Erythroblast (primary cell): Measurements from ENCODE around the gene DIP2A.

Experiments
- DNase-seq, 2 experiments: peaks; one replicate each; lab custom pipeline; 2025; lab: John Stamatoyannopoulos, UW
- GATA1 ChIP-seq: IDR thresholded peaks from 2 replicates; pipeline ENCODE4 v1.6.1; 2011; ENCODE audit warnings: low read depth, mild to moderate bottlenecking, control low read depth, low read length, moderate library complexity
- POLR2A ChIP-seq: IDR thresholded peaks from 2 replicates; pipeline ENCODE4 v1.6.1; 2011; ENCODE audit warnings: mild to moderate bottlenecking, low read length

The DIP2A gene

DNA sequence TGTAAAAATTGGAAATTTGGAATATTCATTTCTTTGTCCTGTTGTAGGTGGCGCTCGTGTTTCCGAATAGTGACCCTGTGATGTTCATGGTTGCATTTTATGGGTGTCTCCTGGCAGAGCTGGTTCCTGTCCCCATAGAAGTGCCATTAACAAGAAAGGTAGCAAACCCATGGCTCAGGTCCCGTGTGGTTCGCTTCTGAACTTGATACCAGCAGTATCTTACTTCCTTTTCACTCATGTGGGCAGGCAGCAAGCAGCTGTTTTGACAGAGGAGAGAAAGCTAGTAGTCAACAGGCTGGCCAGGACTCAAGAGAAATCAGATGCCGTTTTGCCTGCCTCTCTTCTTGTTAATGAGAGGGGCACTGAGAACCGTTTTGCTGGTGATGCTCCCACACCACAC is 73.4 kb downstream of the DIP2A start:
- TF ChIP-seq POLR2A (no peak), GATA1 (no peak)
- DNase-seq = no peak

DNA sequence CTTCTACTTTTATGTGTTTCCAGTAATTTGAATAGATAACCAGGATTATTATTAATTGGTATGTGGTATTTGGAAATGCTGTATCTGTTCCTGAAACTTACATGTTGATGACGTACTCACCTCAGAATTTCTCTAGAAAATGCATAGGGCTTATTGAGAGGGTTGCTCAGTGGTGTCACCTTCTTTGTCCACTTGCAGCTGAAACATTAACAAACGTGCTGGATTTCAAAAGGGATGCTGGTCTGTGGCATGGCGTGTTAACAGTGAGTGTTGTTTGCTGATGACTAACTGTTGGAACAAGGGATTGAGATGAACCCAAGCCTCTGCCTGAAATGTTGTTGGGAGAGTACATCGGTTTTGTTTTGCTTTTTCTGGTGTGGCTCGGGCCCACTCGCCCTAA is 78.3 kb downstream of the DIP2A start:
- no peak for TF ChIP-seq POLR2A
- no peak for TF ChIP-seq GATA1
- no peak for DNase-seq

DNA sequence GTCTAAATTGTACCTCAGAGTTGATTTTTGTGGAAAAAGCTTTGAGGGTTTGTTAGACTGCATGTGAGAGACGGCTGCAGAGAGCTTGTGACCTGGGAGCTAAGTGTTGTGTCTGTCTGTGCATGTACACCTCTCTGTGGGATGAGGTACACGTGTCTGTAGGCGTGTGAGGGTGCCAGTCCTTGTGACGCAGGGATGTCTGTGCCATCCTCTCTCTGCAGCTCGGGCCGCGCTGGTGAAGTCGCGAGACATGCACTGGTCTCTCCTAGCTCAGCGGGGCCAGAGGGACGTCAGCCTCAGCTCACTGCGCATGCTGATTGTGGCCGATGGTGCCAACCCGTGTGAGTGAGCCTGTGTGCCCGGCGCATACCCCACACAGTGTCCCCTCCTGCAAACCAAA is 79.6 kb downstream of the DIP2A start:
- no peak for DNase-seq
- TF ChIP-seq POLR2A (no peak), GATA1 (no peak)

DNA sequence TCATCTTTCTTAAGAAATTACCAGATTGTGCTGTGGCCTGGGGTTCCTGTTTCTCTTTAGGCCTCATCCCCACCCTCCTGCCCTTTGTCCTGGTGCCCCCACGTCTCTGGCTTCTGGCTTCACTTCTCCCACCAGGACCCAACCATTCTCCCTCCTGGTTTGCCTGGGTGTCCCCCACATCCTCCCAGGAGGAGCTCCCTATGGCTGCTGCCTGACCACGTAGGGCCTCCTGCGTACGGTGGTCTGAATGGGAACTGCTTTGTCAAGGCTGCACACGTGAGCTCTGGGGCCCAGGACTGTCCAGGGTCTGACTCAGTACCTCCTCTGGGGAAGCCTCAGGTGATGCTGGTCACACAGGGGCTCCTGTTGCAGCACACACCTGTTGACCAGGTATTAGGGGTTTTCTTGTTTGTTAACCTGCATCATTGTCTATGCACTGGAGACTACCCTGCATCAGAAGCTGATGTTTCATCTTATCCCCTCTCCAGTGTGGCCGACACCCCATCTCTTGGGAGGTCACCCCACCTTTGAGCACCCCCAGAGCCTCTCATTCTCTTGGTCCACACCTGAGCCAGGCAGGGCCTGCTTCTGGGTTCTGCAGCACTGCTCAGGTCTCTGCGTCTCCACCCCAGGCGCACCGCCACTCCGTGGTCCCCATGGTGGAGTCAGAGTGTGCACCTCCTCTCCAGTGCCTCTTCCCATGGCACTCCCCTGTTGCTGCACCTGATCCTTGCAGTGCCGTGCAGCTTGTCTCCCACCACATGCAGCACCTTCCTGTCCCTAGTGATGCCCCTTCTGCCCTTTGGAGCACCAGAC is 80.4 kb downstream of the DIP2A start:
- DNase-seq = no peak

DNA sequence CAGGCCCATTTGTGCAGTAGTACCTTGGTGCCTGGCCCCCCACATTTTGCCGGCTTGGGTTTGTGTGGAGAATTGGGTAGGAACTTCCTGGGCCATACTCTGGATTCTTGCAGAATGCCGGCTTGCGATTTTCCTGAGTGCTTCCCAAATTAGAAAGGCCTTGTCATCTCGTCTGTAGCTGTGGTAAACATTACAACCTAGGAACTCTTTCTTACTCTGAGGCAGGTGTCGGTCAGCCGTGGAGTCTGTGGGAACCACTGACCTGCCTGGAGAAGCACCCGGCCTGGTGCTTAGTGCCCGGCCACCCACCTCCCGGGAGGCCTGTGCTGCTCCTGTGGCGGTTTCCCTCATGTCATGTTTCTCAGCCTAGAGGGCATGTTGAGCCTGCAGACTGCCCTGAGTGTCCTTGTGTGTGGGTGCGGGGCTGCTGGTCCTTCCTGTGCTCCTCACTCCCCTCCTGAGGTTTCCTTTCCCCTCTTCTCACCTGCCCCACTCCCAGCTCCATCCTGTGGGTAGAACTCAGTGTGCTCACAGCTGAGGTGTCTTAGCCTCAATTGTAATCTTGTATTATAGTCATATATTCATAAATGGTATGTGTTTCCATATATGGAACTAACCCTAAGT is 81.5 kb downstream of the DIP2A start:
- TF ChIP-seq GATA1 = no peak
- no peak for TF ChIP-seq POLR2A

More for the DNA sequence above, 80.4 kb downstream of the DIP2A start:
- TF ChIP-seq POLR2A = no peak

DNA sequence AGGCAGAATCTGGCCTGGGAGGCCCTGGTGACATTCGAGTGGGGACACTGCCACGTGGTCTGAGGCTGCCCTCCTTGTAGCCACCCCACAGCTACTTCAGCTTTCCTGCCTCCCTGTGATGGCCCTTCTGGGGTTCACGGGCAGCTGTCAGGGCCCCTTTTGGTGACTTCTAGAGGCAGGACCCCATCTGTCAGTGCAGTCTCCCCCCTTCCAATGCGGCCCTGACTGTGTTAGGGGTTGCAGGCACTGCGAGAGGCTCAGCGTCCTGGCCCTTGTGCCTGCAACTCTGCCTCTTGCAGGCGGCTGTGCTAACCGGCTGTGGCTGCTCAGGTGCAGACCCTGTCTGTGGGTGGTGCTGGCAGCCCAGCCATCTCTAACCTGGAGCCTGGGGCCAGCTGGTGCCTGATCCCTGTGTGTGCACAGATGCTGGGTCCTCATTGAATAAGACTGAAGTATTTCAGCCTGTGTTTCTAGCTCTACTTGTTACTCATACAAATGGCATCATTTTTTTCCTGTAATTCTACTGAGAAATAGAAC is 84.0 kb downstream of the DIP2A start:
- DNase-seq = no peak
- TF ChIP-seq POLR2A (no peak), GATA1 (no peak)

More for the DNA sequence above, 81.5 kb downstream of the DIP2A start:
- no peak for DNase-seq

DNA sequence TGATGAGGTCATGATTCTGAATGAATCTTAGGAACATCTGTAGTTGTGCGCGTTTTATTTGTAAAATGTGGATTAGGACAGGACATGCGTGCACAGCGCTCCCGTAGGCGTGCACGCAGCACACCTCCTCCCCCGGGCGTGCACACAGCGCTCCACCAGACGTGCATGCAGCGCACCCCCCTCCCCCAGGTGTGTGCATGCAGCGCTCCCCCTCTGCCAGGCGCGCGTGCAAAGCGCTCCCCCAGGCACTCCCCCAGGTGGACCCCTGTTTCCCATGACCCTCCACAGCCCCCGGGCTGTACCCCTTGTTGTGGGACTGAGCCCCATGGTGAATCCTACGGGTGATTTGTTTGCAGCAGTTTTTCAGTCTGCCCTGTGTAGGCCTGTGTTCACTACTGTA is 84.6 kb downstream of the DIP2A start:
- TF ChIP-seq GATA1 (no peak), POLR2A (no peak)
- DNase-seq = no peak

DNA sequence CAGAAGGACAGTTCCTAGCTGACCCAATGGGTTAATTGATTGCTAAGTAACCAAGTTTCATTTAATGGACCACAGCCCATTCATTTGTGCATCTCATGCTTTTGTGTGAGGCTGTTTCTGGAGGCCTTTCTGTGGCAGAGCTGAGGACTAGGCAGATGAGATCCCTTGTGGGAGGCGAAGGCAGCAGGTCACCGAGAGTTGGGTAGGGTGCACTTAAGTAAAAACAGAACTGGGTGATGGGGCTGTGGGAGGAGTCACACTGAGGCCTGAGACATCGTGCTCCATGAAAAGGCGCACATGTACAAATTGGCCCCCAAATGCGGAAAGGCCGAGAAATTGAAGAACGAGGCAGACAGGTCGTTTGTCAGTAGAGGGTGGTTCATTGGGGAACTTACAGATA is 85.3 kb downstream of the DIP2A start:
- DNase-seq = no peak
- TF ChIP-seq GATA1 (no peak), POLR2A (no peak)

DNA sequence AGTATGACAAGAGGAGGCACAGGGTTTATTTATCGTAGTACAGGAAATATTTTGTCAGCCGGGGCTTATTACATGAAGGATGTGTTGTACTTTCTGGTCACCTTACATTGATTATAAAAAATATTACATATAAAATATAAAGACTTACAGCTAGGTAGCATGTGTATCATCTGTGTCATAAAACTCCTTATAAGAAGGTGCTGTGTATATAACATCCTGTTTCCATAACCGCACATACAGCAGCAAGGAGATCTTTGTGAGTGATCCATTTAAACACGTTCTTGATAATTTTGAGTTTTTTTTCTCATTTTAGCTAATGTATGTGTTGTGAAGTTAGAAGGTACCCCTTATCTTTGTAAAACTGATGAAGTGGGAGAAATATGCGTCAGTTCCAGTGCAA is 86.1 kb downstream of the DIP2A start:
- TF ChIP-seq GATA1 (no peak), POLR2A (no peak)
- DNase-seq = no peak

DNA sequence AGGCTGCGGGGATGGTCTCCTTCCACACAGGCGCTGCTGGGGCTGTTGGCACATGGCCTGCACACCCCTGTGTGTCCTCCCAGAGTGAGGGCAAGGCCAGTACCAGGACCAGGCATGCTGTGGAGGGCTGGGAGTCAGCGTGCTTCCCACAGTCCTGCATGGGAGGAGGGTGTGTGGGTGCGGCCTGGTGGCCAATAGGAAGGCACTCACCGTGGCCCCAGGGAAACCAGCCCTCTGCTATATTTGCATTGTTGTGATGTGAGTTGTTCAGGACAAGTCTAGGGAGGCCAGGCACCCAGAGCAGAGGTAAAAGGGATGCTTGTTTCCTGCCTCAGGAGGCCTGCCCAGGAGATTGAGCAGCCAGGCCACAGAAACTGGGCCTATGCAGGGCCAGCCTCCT is 86.7 kb downstream of the DIP2A start:
- DNase-seq = no peak
- TF ChIP-seq POLR2A = no peak
- no peak for TF ChIP-seq GATA1

DNA sequence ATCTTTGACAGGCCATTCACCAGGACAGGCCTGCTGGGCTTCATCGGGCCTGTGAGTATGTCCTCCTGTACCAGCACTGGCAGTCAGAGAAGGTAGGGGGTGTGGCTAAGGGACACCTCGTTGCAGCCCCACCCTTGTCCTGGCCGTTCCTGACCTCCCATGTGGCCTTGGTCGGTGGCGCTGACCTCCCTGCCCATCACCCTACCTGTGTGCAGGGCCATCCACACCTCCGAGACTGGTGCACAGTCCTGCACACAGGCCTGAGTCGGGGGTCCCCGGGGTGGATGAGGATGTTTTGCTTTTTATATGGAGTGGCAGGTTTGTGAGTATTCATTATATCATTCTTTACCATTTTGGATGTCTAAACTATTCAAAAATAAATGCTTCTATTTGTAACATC is 87.2 kb downstream of the DIP2A start:
- DNase-seq = no peak
- no peak for TF ChIP-seq GATA1
- no peak for TF ChIP-seq POLR2A

DNA sequence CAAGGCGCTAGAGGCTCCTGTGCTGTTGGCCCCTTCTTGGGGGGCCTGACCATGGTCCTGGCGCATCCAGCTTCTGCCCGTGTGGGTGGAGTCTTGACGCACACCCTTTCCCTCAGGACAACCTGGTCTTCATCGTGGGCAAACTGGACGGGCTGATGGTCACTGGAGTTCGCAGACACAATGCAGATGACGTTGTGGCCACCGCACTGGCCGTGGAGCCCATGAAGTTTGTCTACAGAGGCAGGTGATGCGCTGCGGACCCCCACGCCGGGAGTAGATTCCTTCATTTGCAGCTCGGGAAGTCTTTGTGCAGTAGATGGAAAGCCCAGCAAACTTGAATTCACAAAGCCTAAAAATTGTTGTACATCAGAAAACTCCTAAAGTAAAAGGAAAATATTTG is 88.1 kb downstream of the DIP2A start:
- TF ChIP-seq POLR2A (no peak), GATA1 (no peak)
- DNase-seq = no peak

DNA sequence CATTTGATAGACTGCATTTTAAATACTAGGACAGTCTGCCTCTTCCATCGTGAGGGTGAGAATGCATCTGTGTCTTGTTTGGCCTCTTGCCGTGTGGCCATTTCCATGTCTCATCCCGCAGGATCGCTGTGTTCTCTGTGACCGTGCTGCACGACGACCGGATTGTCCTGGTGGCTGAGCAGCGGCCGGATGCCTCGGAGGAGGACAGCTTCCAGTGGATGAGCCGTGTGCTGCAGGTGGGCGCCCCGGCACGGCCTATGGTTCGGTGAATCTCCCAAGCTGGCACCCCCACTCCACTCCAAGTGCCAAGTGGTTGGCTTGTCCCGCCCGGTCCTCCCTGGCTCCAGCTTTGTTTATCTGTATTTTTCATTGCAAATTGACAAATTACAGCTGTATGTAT is 91.0 kb downstream of the DIP2A start:
- no peak for DNase-seq
- TF ChIP-seq GATA1 (no peak), POLR2A (no peak)

DNA sequence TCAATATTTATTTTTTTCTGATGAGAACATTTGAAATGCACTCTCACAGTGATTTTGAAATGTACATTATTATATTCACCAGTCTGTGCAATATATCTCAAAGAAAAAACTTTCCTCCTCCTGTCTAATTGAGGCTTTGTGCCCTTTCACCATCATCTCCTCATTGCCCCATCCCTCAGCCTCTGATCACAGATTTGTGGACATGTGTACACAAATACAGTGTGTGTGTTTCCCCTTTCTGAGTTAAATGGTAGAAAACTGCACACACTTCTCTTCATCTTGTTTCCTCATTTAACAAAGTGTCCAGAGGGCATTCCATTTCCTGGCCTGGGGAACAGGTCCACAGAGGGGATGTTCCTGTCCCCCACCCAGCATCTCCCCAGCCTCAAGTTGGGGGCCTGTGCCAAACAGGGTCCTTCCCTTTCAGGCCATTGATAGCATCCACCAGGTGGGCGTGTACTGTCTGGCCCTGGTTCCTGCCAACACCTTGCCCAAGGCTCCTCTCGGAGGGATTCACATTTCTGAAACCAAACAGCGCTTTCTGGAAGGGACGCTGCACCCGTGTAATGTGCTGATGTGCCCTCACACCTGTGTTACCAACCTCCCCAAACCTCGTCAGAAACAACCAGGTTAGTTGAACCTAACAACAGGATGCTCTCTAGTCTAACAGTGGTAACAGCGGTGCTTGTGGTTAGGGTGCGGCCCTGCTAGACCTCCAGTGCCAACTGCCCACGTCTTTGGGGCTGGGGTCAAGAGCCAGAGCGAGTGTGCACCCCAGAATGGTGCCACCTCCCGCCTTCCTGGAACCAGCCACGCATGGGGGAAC is 91.6 kb downstream of the DIP2A start:
- no peak for TF ChIP-seq GATA1
- TF ChIP-seq POLR2A = no peak
- no peak for DNase-seq

DNA sequence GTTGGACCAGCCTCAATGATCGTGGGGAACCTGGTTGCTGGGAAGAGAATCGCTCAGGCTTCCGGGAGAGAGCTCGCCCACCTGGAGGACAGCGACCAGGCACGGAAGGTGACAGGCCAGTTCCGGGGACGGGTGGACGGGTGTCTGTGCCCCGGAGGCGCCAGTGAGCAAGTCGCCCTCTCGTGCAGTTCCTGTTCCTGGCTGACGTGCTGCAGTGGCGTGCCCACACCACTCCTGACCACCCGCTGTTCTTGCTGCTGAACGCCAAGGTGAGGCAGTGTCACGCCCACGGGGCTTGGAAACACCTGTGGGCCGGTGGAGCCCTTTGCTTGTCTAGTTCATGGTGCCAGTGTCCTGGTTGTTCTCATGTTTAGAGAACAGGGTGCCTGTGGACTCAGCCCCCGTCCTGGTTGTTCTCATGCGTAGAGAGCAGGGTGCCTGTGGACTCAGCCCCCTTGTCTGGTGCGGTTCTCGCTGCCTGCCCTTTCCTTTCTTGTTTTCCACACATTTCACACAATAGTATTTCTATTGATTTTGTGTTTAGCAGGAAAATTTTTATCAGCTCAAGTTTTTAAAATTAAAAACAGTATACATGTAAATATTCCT is 93.0 kb downstream of the DIP2A start:
- TF ChIP-seq GATA1 (no peak), POLR2A (no peak)
- no peak for DNase-seq
